Liver (tissue), 9 donors: Measurements from ENCODE around the gene BLTP2. TPM values are rescaled to one million over a fixed set of nuclear protein-coding genes. Genes with fewer than 3 reads are reported as not detected.

Experiments
- DNase-seq: peaks from one replicate; pipeline ENCODE4 v3.0.0-alpha.2; 2017; ENCODE audit warnings: low spot score
- H3K27ac ChIP-seq, 2 donors: one replicate each; pipeline ENCODE4 v1.7.0; 2013; ENCODE audit warnings: inconsistent platforms in 2 of 2, low read length in 2 of 2, control low read depth in 1 of 2, low read depth in 1 of 2, mild to moderate bottlenecking in 1 of 2
- H3K27me3 ChIP-seq, 4 donors: one replicate each; pipeline versions ENCODE4 v1.6.1 to v1.7.0; 2013; ENCODE audit warnings: low read length in 3 of 4, inconsistent platforms in 1 of 4, mild to moderate bottlenecking in 1 of 4, moderate library complexity in 1 of 4; ENCODE audit not compliant: control insufficient read depth in 4 of 4, insufficient read depth in 4 of 4
- H3K36me3 ChIP-seq, 4 donors: one replicate each; pipeline versions ENCODE4 v1.6.1 to v1.7.0; 2013; ENCODE audit warnings: low read length in 3 of 4, mild to moderate bottlenecking in 3 of 4, low read depth in 1 of 4, moderate library complexity in 1 of 4; ENCODE audit not compliant: control insufficient read depth in 4 of 4, insufficient read depth in 3 of 4
- H3K4me1 ChIP-seq, 4 donors: one replicate each; pipeline versions ENCODE4 v1.6.1 to v1.7.0; 2013; ENCODE audit warnings: low read length in 3 of 4, mild to moderate bottlenecking in 3 of 4, moderate library complexity in 1 of 4; ENCODE audit not compliant: control insufficient read depth in 4 of 4, insufficient read depth in 4 of 4
- H3K4me3 ChIP-seq, 3 donors: one replicate each; pipeline versions ENCODE4 v1.6.1 to v1.7.0; 2013; ENCODE audit warnings: low read length in 3 of 3, control low read depth in 1 of 3, low read depth in 1 of 3, mild to moderate bottlenecking in 1 of 3
- H3K9ac ChIP-seq, 2 donors: one replicate each; pipeline ENCODE4 v1.7.0; 2013; ENCODE audit warnings: low read length in 2 of 2, mild to moderate bottlenecking in 2 of 2, moderate library complexity in 2 of 2, control low read depth in 1 of 2, low read depth in 1 of 2
- H3K9me3 ChIP-seq, 4 donors: one replicate each; pipeline versions ENCODE4 v1.6.1 to v1.7.0; 2013; ENCODE audit warnings: low read length in 3 of 4; ENCODE audit not compliant: control insufficient read depth in 4 of 4
- ATF3 ChIP-seq: IDR thresholded peaks from 2 replicates; pipeline ENCODE4 v1.6.1; 2016; ENCODE audit warnings: antibody characterized with exemption
- EGR1 ChIP-seq, 2 donors: IDR thresholded peaks; 2 replicates each; pipeline ENCODE4 v1.6.1; 2016 to 2018; ENCODE audit warnings: antibody characterized with exemption in 2 of 2, low read depth in 2 of 2
- FOXA1 ChIP-seq: IDR thresholded peaks from 2 replicates; pipeline ENCODE4 v1.6.1; 2016; ENCODE audit warnings: antibody characterized with exemption
- FOXA2 ChIP-seq: IDR thresholded peaks from 2 replicates; pipeline ENCODE4 v1.6.1; 2016; ENCODE audit warnings: antibody characterized with exemption
- GABPA ChIP-seq, 2 donors: IDR thresholded peaks in 1 of 2; conservative IDR thresholded peaks in 1 of 2; 2 replicates each; pipeline ENCODE4 v1.6.1; 2016; ENCODE audit warnings: antibody characterized with exemption in 2 of 2, mild to moderate bottlenecking in 1 of 2, moderate library complexity in 1 of 2
- HNF4A ChIP-seq, 2 donors: conservative IDR thresholded peaks; 2 replicates each; pipeline ENCODE4 v1.6.1; 2016; ENCODE audit warnings: antibody characterized with exemption in 2 of 2, mild to moderate bottlenecking in 2 of 2
- HNF4G ChIP-seq: IDR thresholded peaks from 2 replicates; pipeline ENCODE4 v1.6.1; 2016; ENCODE audit warnings: antibody characterized with exemption
- JUND ChIP-seq, 2 donors: IDR thresholded peaks; 2 replicates each; pipeline ENCODE4 v1.6.1; 2016; ENCODE audit warnings: antibody characterized with exemption in 2 of 2
- MAX ChIP-seq: IDR thresholded peaks from 2 replicates; pipeline ENCODE4 v1.6.1; 2016; ENCODE audit warnings: antibody characterized with exemption
- NR2F2 ChIP-seq: IDR thresholded peaks from 2 replicates; pipeline ENCODE4 v1.6.1; 2016; ENCODE audit warnings: antibody characterized with exemption
- RAD21 ChIP-seq, 2 donors: IDR thresholded peaks; 2 replicates each; pipeline ENCODE4 v1.6.1; 2016; ENCODE audit warnings: antibody characterized with exemption in 2 of 2, mild to moderate bottlenecking in 2 of 2
- RXRA ChIP-seq, 2 donors: IDR thresholded peaks; 2 replicates each; pipeline ENCODE4 v1.6.1; 2017 to 2018; ENCODE audit warnings: antibody characterized with exemption in 2 of 2, mild to moderate bottlenecking in 1 of 2
- SP1 ChIP-seq: IDR thresholded peaks from 2 replicates; pipeline ENCODE4 v1.6.1; 2018; ENCODE audit warnings: antibody characterized with exemption, mild to moderate bottlenecking
- TAF1 ChIP-seq: conservative IDR thresholded peaks from 2 replicates; pipeline ENCODE4 v1.6.1; 2016; ENCODE audit warnings: antibody characterized with exemption, mild to moderate bottlenecking
- YY1 ChIP-seq: IDR thresholded peaks from 2 replicates; pipeline ENCODE4 v1.6.1; 2016; ENCODE audit warnings: antibody characterized with exemption, mild to moderate bottlenecking
- WGBS: extraction: QIAGEN DNeasy Blood & Tissue Kit; methylation state at CpG from one replicate; pipeline ENCODE4 v1.1.7; 2013; 5-methylcytosine and 5-hydroxymethylcytosine counted together
- polyA plus RNA-seq, 2 donors: library from polyadenylated mRNA; stranded (reverse) in 1 of 2; unstranded in 1 of 2; fragments of 200-250 nt in 1 of 2; fragments of >200 nt in 1 of 2; fragmentation: Nextera tagmentation in 1 of 2; extraction: Ambion mirVana in 1 of 2; gene quantifications; one replicate each; pipeline versions ENCODE4 v1.2.1 to v1.2.3, GENCODE V29; 2013 to 2015
- total RNA-seq, 2 donors: library from RNA; depleted of rRNA; stranded (reverse); fragments of >200 nt; gene quantifications; one replicate each; pipeline ENCODE4 v1.2.3, GENCODE V29; 2014
- TF ChIP-seq, protein P1 (sequence below): fragments of 150-350 bp; IDR thresholded peaks from 2 replicates; pipeline ENCODE4 v1.5.1; 2017; ENCODE audit warnings: improper control_type of control experiment, low read depth, low read length; ENCODE audit not compliant: missing input control
- TF ChIP-seq, protein P2 (sequence below): IDR thresholded peaks from 2 replicates; pipeline ENCODE4 v1.6.1; 2016; ENCODE audit warnings: antibody characterized with exemption
- TF ChIP-seq, protein P3 (sequence below): IDR thresholded peaks from 2 replicates; pipeline ENCODE4 v1.6.1; 2016; ENCODE audit warnings: antibody characterized with exemption, mild to moderate bottlenecking
- donor health status: healthy.
- donor health status: healthy.
- donor health status: healthy.
- donor health status: healthy.
- donor health status: healthy.

BLTP2 gene
- total and polyA plus RNA-seq, 4 donors = 24.8 to 122 (median 34.9) TPM

- no peak for TF ChIP-seq HNF4G
- TF ChIP-seq, protein P1, sequence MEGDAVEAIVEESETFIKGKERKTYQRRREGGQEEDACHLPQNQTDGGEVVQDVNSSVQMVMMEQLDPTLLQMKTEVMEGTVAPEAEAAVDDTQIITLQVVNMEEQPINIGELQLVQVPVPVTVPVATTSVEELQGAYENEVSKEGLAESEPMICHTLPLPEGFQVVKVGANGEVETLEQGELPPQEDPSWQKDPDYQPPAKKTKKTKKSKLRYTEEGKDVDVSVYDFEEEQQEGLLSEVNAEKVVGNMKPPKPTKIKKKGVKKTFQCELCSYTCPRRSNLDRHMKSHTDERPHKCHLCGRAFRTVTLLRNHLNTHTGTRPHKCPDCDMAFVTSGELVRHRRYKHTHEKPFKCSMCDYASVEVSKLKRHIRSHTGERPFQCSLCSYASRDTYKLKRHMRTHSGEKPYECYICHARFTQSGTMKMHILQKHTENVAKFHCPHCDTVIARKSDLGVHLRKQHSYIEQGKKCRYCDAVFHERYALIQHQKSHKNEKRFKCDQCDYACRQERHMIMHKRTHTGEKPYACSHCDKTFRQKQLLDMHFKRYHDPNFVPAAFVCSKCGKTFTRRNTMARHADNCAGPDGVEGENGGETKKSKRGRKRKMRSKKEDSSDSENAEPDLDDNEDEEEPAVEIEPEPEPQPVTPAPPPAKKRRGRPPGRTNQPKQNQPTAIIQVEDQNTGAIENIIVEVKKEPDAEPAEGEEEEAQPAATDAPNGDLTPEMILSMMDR = no peak
- no peak for TF ChIP-seq RAD21 (IDR thresholded peaks at IDR 0.05)
Observed at GRCh38 chr17:28669918-28670317, 25.0 kb upstream of the BLTP2 start (continued).

GRCh38 chr17:28667870-28668269 is 22.9 kb upstream of the BLTP2 start:
- no peaks in the 10 kb centered on the region for H3K9me3 ChIP-seq
- no peak overlapping the region for H3K9ac ChIP-seq
- WGBS = 92% methylated on average over 1 of the region's 1 CpG
- no peak overlapping the region for H3K27ac ChIP-seq
- no peak for DNase-seq
- H3K27me3 ChIP-seq = no peaks in the 10 kb centered on the region
- H3K36me3 ChIP-seq = peaks cover 5 to 44% (median 25%) of the 10 kb centered on the region in 4 donors
- no peak for TF ChIP-seq RAD21 (IDR thresholded peaks at IDR 0.05)
- peaks cover 6 to 17% (median 11%) of the 10 kb centered on the region in 4 donors for H3K4me1 ChIP-seq
- no peak overlapping the region for H3K4me3 ChIP-seq

DNA sequence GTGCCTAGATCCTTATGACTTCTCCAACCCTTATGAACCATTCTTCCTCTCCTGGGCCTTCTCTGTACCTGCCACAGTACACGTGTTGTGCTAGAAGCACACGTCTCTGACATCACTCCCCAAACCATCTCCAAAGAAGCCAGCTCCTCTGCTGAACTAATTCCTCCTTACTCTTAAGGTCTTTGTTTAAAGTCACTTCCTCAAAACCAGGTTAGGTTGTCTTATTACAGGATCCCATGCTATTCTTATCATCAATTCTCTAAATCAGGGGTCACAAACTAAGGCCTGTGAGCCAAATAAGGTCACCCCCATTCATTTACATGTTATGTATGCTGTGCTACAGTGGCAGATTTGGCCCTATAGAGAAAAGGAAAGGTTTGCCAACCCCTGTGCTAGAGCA is 21.0 kb upstream of the BLTP2 start:
- H3K27ac ChIP-seq = no peak overlapping the region
- no peak overlapping the region for H3K9ac ChIP-seq
- H3K4me1 ChIP-seq = peaks cover 6 to 26% (median 15%) of the 10 kb centered on the region in 4 donors
- peaks cover 0 to 26% (median 11%) of the 10 kb centered on the region in 4 donors for H3K36me3 ChIP-seq
- 86% methylated on average over 2 of the region's 2 CpGs for WGBS
- no peaks in the 10 kb centered on the region for H3K9me3 ChIP-seq
- H3K27me3 ChIP-seq = no peaks in the 10 kb centered on the region
- no peak overlapping the region for H3K4me3 ChIP-seq
- TF ChIP-seq, protein P2, sequence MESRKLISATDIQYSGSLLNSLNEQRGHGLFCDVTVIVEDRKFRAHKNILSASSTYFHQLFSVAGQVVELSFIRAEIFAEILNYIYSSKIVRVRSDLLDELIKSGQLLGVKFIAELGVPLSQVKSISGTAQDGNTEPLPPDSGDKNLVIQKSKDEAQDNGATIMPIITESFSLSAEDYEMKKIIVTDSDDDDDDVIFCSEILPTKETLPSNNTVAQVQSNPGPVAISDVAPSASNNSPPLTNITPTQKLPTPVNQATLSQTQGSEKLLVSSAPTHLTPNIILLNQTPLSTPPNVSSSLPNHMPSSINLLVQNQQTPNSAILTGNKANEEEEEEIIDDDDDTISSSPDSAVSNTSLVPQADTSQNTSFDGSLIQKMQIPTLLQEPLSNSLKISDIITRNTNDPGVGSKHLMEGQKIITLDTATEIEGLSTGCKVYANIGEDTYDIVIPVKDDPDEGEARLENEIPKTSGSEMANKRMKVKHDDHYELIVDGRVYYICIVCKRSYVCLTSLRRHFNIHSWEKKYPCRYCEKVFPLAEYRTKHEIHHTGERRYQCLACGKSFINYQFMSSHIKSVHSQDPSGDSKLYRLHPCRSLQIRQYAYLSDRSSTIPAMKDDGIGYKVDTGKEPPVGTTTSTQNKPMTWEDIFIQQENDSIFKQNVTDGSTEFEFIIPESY = no peak
- TF ChIP-seq FOXA2 = no peak
- TF ChIP-seq HNF4A (conservative IDR thresholded peaks at IDR 0.05) = no peak
- TF ChIP-seq ATF3 = no peak
- no peak for TF ChIP-seq EGR1 (IDR thresholded peaks at IDR 0.05; ENCODE audit: low read depth in 2 of 2)
- TF ChIP-seq RXRA (IDR thresholded peaks at IDR 0.05) = no peak
- TF ChIP-seq YY1 = no peak
- TF ChIP-seq HNF4G = no peak
- TF ChIP-seq SP1 = no peak
- TF ChIP-seq, protein P3, sequence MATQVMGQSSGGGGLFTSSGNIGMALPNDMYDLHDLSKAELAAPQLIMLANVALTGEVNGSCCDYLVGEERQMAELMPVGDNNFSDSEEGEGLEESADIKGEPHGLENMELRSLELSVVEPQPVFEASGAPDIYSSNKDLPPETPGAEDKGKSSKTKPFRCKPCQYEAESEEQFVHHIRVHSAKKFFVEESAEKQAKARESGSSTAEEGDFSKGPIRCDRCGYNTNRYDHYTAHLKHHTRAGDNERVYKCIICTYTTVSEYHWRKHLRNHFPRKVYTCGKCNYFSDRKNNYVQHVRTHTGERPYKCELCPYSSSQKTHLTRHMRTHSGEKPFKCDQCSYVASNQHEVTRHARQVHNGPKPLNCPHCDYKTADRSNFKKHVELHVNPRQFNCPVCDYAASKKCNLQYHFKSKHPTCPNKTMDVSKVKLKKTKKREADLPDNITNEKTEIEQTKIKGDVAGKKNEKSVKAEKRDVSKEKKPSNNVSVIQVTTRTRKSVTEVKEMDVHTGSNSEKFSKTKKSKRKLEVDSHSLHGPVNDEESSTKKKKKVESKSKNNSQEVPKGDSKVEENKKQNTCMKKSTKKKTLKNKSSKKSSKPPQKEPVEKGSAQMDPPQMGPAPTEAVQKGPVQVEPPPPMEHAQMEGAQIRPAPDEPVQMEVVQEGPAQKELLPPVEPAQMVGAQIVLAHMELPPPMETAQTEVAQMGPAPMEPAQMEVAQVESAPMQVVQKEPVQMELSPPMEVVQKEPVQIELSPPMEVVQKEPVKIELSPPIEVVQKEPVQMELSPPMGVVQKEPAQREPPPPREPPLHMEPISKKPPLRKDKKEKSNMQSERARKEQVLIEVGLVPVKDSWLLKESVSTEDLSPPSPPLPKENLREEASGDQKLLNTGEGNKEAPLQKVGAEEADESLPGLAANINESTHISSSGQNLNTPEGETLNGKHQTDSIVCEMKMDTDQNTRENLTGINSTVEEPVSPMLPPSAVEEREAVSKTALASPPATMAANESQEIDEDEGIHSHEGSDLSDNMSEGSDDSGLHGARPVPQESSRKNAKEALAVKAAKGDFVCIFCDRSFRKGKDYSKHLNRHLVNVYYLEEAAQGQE = no peak
- TF ChIP-seq FOXA1 = no peak
- no peak for TF ChIP-seq TAF1
- no peak for TF ChIP-seq RAD21 (IDR thresholded peaks at IDR 0.05)
- no peak for TF ChIP-seq NR2F2
- no peak for TF ChIP-seq GABPA (IDR thresholded peaks at IDR 0.05 in 1 of 2, conservative IDR thresholded peaks at IDR 0.05 in 1 of 2)
- TF ChIP-seq JUND (IDR thresholded peaks at IDR 0.05) = no peak
- TF ChIP-seq, protein P1 = no peak
- no peak for TF ChIP-seq MAX
- no peak for DNase-seq
